Kidney (tissue), 14 donors: ENCODE measurements around the gene SORCS2. TPM values are rescaled to one million over a fixed set of nuclear protein-coding genes. Genes with fewer than 3 reads are reported as not detected.

Experiments used
- DNase-seq, 5 donors: peaks; one replicate each; pipeline ENCODE4 v3.0.0-alpha.2; 2013 to 2020
- FAIRE-seq: peaks from 2 replicates; lab custom pipeline; 2012; peaks lifted over from hg19 to GRCh38; lab: Jason Lieb, UNC
- H3K27ac ChIP-seq, 2 donors: one replicate each; pipeline ENCODE4 v1.7.0; 2013; ENCODE audit warnings: low read depth in 2 of 2, low read length in 2 of 2, inconsistent platforms in 1 of 2
- H3K27me3 ChIP-seq: one replicate; pipeline ENCODE4 v1.7.1; 2013; ENCODE audit warnings: low read length, inconsistent platforms; ENCODE audit not compliant: control insufficient read depth, insufficient read depth
- H3K36me3 ChIP-seq, 3 donors: one replicate each; pipeline versions ENCODE4 v1.7.0 to v1.7.1; 2013; ENCODE audit warnings: low read length in 3 of 3, control low read depth in 1 of 3, inconsistent platforms in 1 of 3; ENCODE audit not compliant: insufficient read depth in 3 of 3, control insufficient read depth in 2 of 3
- H3K4me1 ChIP-seq, 3 donors: one replicate each; pipeline versions ENCODE4 v1.7.0 to v1.7.1; 2013; ENCODE audit warnings: low read length in 3 of 3, inconsistent platforms in 1 of 3, low read depth in 1 of 3; ENCODE audit not compliant: control insufficient read depth in 2 of 3, insufficient read depth in 2 of 3
- H3K4me3 ChIP-seq, 3 donors: one replicate each; pipeline versions ENCODE4 v1.7.0 to v1.8.1; 2013; ENCODE audit warnings: low read length in 3 of 3, control low read depth in 1 of 3, inconsistent platforms in 1 of 3
- H3K9ac ChIP-seq, 3 donors: one replicate each; pipeline versions ENCODE4 v1.7.0 to v1.7.1; 2013; ENCODE audit warnings: low read length in 3 of 3, control low read depth in 1 of 3, inconsistent platforms in 1 of 3
- H3K9me3 ChIP-seq, 3 donors: one replicate each; pipeline versions ENCODE4 v1.7.0 to v1.7.1; 2013; ENCODE audit warnings: low read length in 3 of 3, control low read depth in 1 of 3, inconsistent platforms in 1 of 3; ENCODE audit not compliant: control insufficient read depth in 2 of 3, insufficient read depth in 1 of 3
- intact Hi-C: fragments of 100-400 bp; cut with DNase I; formaldehyde crosslinking; loops from one replicate; pipeline ENCODE4 v1.11.1; 2022
- polyA plus RNA-seq: library from polyadenylated mRNA; stranded (reverse); fragments of 350-450 nt; fragmentation: Illumina TruSeq; extraction: RNeasy Lipid Tissue Mini Kit (QIAGEN cat#74804); gene quantifications from one replicate; pipeline ENCODE4 v1.2.3, GENCODE V29; 2014; ENCODE audit warnings: low read depth, low replicate concordance; ENCODE audit not compliant: insufficient read depth
- total RNA-seq: library from RNA; stranded (reverse); fragmentation: NEBNext Ultra II Directional; extraction: Animal tissue kit (Norgen Biotek cat#: 25700); gene quantifications from one replicate; pipeline ENCODE4 v1.2.1, GENCODE V29; 2021
- TF ChIP-seq, protein P1 (sequence below): IDR thresholded peaks from 3 replicates; pipeline ENCODE4 v1.5.1; 2012; ENCODE audit warnings: mild to moderate bottlenecking, moderate library complexity, borderline replicate concordance; ENCODE audit not compliant: insufficient read depth; ENCODE audit errors: extremely low read depth
- donor health status: control.
- donor health status: control.
- donor health status: control.
- donor health status: control.
- donor health status: control.
- donor health status: DM: yes; HTN: yes; CAD: no.
- donor health status: Normal renal cell carcinoma (clear cell type).

SORCS2 gene
- total and polyA plus RNA-seq, 2 donors from 2014 or later, result 6.1 to 9.1 TPM

- no peak for FAIRE-seq
- TF ChIP-seq, protein P1, sequence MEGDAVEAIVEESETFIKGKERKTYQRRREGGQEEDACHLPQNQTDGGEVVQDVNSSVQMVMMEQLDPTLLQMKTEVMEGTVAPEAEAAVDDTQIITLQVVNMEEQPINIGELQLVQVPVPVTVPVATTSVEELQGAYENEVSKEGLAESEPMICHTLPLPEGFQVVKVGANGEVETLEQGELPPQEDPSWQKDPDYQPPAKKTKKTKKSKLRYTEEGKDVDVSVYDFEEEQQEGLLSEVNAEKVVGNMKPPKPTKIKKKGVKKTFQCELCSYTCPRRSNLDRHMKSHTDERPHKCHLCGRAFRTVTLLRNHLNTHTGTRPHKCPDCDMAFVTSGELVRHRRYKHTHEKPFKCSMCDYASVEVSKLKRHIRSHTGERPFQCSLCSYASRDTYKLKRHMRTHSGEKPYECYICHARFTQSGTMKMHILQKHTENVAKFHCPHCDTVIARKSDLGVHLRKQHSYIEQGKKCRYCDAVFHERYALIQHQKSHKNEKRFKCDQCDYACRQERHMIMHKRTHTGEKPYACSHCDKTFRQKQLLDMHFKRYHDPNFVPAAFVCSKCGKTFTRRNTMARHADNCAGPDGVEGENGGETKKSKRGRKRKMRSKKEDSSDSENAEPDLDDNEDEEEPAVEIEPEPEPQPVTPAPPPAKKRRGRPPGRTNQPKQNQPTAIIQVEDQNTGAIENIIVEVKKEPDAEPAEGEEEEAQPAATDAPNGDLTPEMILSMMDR, result no peak
- peak in 2 of 5 donors; percentile 33 to 48 for DNase-seq
- intact Hi-C loops, result no loop called here
- Histone ChIP-seq H3K9ac (no peak overlapping the region), H3K27me3 (no peaks in the 10 kb centered on the region), H3K36me3 (no peaks in the 10 kb centered on the region), H3K4me3 (no peak overlapping the region), H3K4me1 (peaks cover 0 to 25% (median 8%) of the 10 kb centered on the region in 3 donors), H3K27ac (peak overlapping the region; percentile 70 to 75), H3K9me3 (no peaks in the 10 kb centered on the region)
These were observed 24.6 kb upstream of the SORCS2 start for GRCh38 chr4:7167706-7168105.

- Histone ChIP-seq H3K27me3 (no peaks in the 10 kb centered on the region), H3K36me3 (no peaks in the 10 kb centered on the region), H3K9me3 (no peaks in the 10 kb centered on the region), H3K27ac (peak overlapping the region; percentile 70 to 75), H3K4me1 (peaks cover 0 to 25% (median 8%) of the 10 kb centered on the region in 3 donors), H3K4me3 (no peak overlapping the region), H3K9ac (no peak overlapping the region)
- TF ChIP-seq, protein P1, result no peak
- intact Hi-C loops, result no loop called here
- FAIRE-seq, result no peak
- DNase-seq, result peak in 1 of 5 donors; percentile 31
These were observed 24.2 kb upstream of the SORCS2 start for GRCh38 chr4:7168106-7168505.

DNA sequence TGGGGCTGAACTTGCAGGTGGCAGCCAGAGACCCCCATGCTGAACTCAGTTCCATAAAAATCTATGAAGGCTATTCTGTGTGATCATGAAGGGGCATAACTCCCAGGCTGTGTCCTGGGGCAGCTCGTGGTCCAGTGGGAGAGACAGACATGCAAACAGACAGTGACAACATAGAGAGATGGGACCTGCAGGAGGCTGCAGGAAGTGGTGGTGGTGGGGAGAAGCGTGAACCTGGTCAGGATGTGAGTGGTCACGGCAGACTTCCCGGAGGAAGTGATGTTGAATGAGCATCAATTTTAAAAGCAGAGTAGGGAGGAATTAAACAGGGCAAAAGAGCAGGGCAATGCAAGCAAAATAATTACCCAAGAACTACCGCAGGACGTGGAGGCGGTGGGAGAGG, 23.2 kb upstream of the SORCS2 start:
- peaks cover 0 to 25% (median 8%) of the 10 kb centered on the region in 3 donors for H3K4me1 ChIP-seq
- TF ChIP-seq, protein P1, result no peak
- no peak overlapping the region for H3K9ac ChIP-seq
- no peaks in the 10 kb centered on the region for H3K9me3 ChIP-seq
- H3K27ac ChIP-seq, result no peak overlapping the region
- intact Hi-C loops, result no loop called here
- H3K27me3 ChIP-seq, result no peaks in the 10 kb centered on the region
- FAIRE-seq (no peak), DNase-seq (peak in 1 of 5 donors; percentile 12)
- no peaks in the 10 kb centered on the region for H3K36me3 ChIP-seq
- no peak overlapping the region for H3K4me3 ChIP-seq

DNA sequence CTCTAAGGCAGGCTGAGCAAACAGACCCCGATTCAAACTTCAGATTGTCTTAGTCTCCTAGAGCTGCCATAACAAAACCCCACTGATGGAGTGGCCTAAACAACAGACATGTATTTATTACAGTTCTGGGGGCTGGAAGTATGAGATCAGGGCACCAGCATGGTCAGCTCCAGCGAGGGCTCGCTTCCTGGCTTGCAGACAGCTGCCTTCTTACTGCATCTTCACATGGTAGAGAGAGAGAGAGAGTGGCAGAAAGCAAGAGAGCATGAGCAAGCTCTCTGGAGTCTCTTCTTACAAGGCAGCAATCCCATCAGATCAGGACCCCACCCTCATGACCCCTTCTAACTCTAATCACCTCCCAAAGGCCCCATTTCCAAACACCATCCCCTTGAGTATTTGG, 22.3 kb upstream of the SORCS2 start:
- DNase-seq, result peak in 1 of 5 donors; percentile 16
- Histone ChIP-seq H3K27me3 (no peaks in the 10 kb centered on the region), H3K9me3 (no peaks in the 10 kb centered on the region), H3K36me3 (no peaks in the 10 kb centered on the region), H3K9ac (no peak overlapping the region), H3K27ac (no peak overlapping the region), H3K4me1 (peaks cover 0 to 25% (median 8%) of the 10 kb centered on the region in 3 donors), H3K4me3 (no peak overlapping the region)
- intact Hi-C loops, result no loop called here
- no peak for FAIRE-seq
- TF ChIP-seq, protein P1, result no peak
